ENCODE data around the gene MCEMP1.
"Not testable (repeated sequence)": the region's sequence is repeated elsewhere in the genome, so short reads cannot be mapped to it uniquely, and the experiment has no call there.

MCEMP1 gene

GRCh38 chr19:7643629-7644549 is 33.0 kb upstream of the MCEMP1 start:
- not testable (repeated sequence) for DNase-seq

- no peak for DNase-seq
Observed at GRCh38 chr19:7644550-7644877, 32.4 kb upstream of the MCEMP1 start.

- DNase-seq = no peak
Observed at GRCh38 chr19:7645163-7645562, 31.7 kb upstream of the MCEMP1 start.

GRCh38 chr19:7645656-7646425 is 31.0 kb upstream of the MCEMP1 start:
- no peak for DNase-seq

- no peak for DNase-seq
Observed at GRCh38 chr19:7646426-7646700, 30.5 kb upstream of the MCEMP1 start.

- no peak for DNase-seq
Observed at GRCh38 chr19:7647156-7647555, 29.7 kb upstream of the MCEMP1 start.

- DNase-seq = no peak
Observed at GRCh38 chr19:7648265-7649014, 28.4 kb upstream of the MCEMP1 start.

- no peak for DNase-seq
Observed at GRCh38 chr19:7650148-7650547, 26.7 kb upstream of the MCEMP1 start.

- DNase-seq = peak; percentile 64
Observed at GRCh38 chr19:7652061-7652641, 24.7 kb upstream of the MCEMP1 start.

- DNase-seq = no peak
Observed at GRCh38 chr19:7654401-7654800, 22.5 kb upstream of the MCEMP1 start.

- DNase-seq = no peak
Observed at GRCh38 chr19:7655581-7655980, 21.3 kb upstream of the MCEMP1 start.

GRCh38 chr19:7657131-7657751 is 19.6 kb upstream of the MCEMP1 start:
- no peak for DNase-seq

GRCh38 chr19:7658219-7658686 is 18.6 kb upstream of the MCEMP1 start:
- no peak for DNase-seq

GRCh38 chr19:7661744-7662538 is 14.9 kb upstream of the MCEMP1 start:
- DNase-seq = no peak

GRCh38 chr19:7662657-7663056 is 14.2 kb upstream of the MCEMP1 start:
- DNase-seq = no peak

GRCh38 chr19:7663706-7664105 is 13.2 kb upstream of the MCEMP1 start:
- DNase-seq = no peak

GRCh38 chr19:7665076-7665475 is 11.8 kb upstream of the MCEMP1 start:
- no peak for DNase-seq

- DNase-seq = no peak
Observed at GRCh38 chr19:7668842-7669241, 8.0 kb upstream of the MCEMP1 start, which contains the start of gene RETN. Gene RETN, plus strand, starts transcription at chr19:7669049. Its CDS starts 278 bp downstream, at chr19:7669327.

- DNase-seq = no peak
Observed at GRCh38 chr19:7669641-7670040, 7.2 kb upstream of the MCEMP1 start.

- DNase-seq = no peak
Observed at GRCh38 chr19:7670150-7670783, 6.6 kb upstream of the MCEMP1 start.

- no peak for DNase-seq
Observed at GRCh38 chr19:7670790-7671189, 6.1 kb upstream of the MCEMP1 start.

Data from NK-92 treated with Interleukin-12 subunit alpha and Interleukin-12 subunit beta, amount 100 ng/mL, for 24 hours (cell line).